ENCODE measurements around the gene TBX15.

DNA sequence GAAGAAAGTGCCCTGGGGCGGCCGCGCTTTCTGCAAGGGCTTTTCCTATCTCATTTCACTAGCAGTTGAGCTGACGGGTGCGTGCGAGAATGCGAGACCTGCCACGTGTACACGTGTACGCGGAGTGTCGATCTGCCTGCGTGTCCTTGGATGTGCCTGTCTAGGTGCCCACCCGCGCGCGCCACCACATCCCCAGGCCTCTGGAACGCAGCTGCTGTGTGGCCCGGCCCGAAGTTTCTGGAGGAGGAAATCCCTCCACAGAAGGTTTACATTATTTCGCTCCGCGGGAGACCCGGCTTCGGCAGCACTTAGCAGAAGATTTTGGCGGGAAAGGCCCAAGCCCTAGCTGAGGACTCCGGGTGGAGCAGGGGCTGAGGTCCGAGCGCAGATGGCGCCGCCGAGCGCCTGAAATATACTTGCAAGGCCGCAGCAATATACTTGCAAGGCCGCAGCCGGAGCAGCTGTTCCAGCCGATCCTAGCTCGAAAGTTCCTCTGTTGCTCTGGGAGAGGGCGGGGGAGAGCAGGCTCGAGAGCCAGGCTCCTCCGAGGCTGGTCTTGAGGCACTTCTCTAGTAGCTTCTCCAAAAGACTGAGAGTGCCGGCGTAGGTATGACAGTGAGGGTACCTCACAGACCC, 3.9 kb downstream of the TBX15 start:
- peak; percentile 17 for TF ChIP-seq EZH2 (IDR thresholded peaks at IDR 0.05; ENCODE audit: low read length)
- TF ChIP-seq, protein P1, sequence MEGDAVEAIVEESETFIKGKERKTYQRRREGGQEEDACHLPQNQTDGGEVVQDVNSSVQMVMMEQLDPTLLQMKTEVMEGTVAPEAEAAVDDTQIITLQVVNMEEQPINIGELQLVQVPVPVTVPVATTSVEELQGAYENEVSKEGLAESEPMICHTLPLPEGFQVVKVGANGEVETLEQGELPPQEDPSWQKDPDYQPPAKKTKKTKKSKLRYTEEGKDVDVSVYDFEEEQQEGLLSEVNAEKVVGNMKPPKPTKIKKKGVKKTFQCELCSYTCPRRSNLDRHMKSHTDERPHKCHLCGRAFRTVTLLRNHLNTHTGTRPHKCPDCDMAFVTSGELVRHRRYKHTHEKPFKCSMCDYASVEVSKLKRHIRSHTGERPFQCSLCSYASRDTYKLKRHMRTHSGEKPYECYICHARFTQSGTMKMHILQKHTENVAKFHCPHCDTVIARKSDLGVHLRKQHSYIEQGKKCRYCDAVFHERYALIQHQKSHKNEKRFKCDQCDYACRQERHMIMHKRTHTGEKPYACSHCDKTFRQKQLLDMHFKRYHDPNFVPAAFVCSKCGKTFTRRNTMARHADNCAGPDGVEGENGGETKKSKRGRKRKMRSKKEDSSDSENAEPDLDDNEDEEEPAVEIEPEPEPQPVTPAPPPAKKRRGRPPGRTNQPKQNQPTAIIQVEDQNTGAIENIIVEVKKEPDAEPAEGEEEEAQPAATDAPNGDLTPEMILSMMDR (optimal IDR thresholded peaks at IDR 0.05 in 1 of 3, IDR thresholded peaks at IDR 0.05 in 1 of 3, conservative IDR thresholded peaks at IDR 0.05 in 1 of 3; ENCODE audit: extremely low read depth in 1 of 3, insufficient read depth in 2 of 3, low read length in 3 of 3): no peak
